Common myeloid progenitor, CD34-positive (primary cell): ENCODE data around the gene ITM2C.
A peak's percentile ranks its signal among the peaks of the same experiment; 100 is the strongest.

Source experiments
- CTCF ChIA-PET: fragments of 350-600 bp; sonication (Branson Sonifier 250); formaldehyde crosslinking; loops from one replicate; lab custom pipeline; 2021; ENCODE audit warnings: antibody characterized with exemption; lab: Charles Lee
- POLR2A ChIA-PET: fragments of 350-600 bp; sonication (Branson Sonifier 250); formaldehyde crosslinking; loops from one replicate; lab custom pipeline; 2021; ENCODE audit warnings: antibody characterized with exemption; lab: Charles Lee
- DNase-seq, 3 donors: peaks; one replicate each; pipeline versions ENCODE4 v3.0.0 to v3.0.0-alpha.2; 2013
- H3K27ac ChIP-seq, 2 experiments: 1 replicate in 1 of 2; 2 replicates in 1 of 2; pipeline ENCODE4 v1.7.0; 2013; ENCODE audit warnings: inconsistent platforms in 2 of 2, low read length in 2 of 2, mild to moderate bottlenecking in 2 of 2, low read depth in 1 of 2, moderate library complexity in 1 of 2; ENCODE audit not compliant: severe bottlenecking in 2 of 2, insufficient read depth in 1 of 2, poor library complexity in 1 of 2
- H3K27me3 ChIP-seq, 5 experiments: replicated peaks in 2 of 5; 1 replicate in 3 of 5; 2 replicates in 2 of 5; pipeline versions ENCODE4 v1.6.1 to v1.7.0; 2013; ENCODE audit warnings: low read length in 4 of 5, mild to moderate bottlenecking in 2 of 5, moderate library complexity in 2 of 5, inconsistent platforms in 1 of 5; ENCODE audit not compliant: insufficient read depth in 5 of 5, control insufficient read depth in 4 of 5
- H3K36me3 ChIP-seq, 4 experiments: 1 replicate in 2 of 4; 2 replicates in 2 of 4; pipeline versions ENCODE4 v1.6.1 to v1.7.0; 2013; ENCODE audit warnings: low read length in 3 of 4, control low read depth in 1 of 4, mild to moderate bottlenecking in 1 of 4; ENCODE audit not compliant: control insufficient read depth in 4 of 4, insufficient read depth in 4 of 4
- H3K4me1 ChIP-seq, 4 experiments: 1 replicate in 3 of 4; 2 replicates in 1 of 4; pipeline versions ENCODE4 v1.6.1 to v1.7.1; 2013; ENCODE audit warnings: low read length in 3 of 4, mild to moderate bottlenecking in 3 of 4, control low read depth in 1 of 4, inconsistent platforms in 1 of 4, moderate library complexity in 1 of 4; ENCODE audit not compliant: control insufficient read depth in 4 of 4, insufficient read depth in 4 of 4; ENCODE audit errors: control extremely low read depth in 1 of 4
- H3K4me3 ChIP-seq, 7 experiments: 1 replicate in 4 of 7; 2 replicates in 3 of 7; pipeline versions ENCODE4 v1.5.1 to v1.7.0; 2013; ENCODE audit warnings: mild to moderate bottlenecking in 7 of 7, low read length in 6 of 7, moderate library complexity in 6 of 7, inconsistent platforms in 2 of 7, low read depth in 2 of 7, control low read depth in 1 of 7; ENCODE audit not compliant: insufficient read depth in 4 of 7, control insufficient read depth in 1 of 7; ENCODE audit errors: extremely low read depth in 1 of 7
- H3K9me3 ChIP-seq, 5 experiments: 1 replicate in 4 of 5; 2 replicates in 1 of 5; pipeline versions ENCODE4 v1.6.1 to v1.7.1; 2013; ENCODE audit warnings: low read length in 4 of 5, mild to moderate bottlenecking in 2 of 5, inconsistent platforms in 1 of 5, low read depth in 1 of 5, moderate library complexity in 1 of 5; ENCODE audit not compliant: control insufficient read depth in 4 of 5, insufficient read depth in 2 of 5; ENCODE audit errors: control extremely low read depth in 1 of 5
- WGBS: methylation state at CpG from one replicate; pipeline ENCODE4 v1.1.5; 2013; ENCODE audit not compliant: insufficient coverage; 5-methylcytosine and 5-hydroxymethylcytosine counted together

ITM2C gene

DNA sequence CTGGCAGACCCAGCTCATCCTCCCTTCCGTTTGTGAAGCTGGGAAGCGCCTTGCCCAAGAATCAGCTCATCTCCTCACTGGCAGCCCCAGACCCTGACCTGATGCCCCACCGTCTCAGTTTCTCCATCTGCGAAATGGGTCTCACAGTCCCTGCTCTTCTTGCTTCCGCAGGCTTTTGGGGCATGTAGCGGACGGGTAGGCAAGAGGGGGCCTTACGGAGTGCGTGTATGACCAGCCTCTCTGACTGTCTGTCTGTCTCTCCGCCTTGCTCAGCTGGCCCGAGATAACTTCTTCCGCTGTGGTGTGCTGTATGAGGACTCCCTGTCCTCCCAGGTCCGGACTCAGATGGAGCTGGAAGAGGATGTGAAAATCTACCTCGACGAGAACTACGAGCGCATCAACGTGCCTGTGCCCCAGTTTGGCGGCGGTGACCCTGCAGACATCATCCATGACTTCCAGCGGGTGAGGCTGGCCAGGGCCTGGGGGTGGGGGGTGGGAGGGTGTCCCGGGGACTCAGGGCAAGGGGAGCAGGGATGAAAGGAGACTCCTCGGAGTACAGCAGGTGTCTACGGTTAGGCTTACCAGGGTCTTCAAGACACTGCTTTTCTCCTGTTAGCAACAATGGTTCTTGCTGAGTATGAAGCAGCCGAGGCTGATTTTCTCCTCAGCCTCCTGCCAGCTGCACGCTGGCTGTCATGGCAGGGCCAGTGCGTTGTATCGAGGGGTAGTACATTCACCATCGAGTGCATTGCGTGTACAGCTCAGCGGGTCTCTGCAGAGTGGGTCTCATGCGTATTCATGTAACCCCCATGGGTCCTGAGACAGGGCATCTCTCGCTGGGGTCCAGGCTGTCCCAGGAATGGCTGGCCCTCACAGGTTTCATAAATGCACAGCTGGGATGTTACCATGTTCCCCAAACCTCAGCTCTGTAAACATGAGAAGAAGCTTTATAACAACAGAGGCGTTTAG lies 10.9 kb downstream of the ITM2C start:
- Histone ChIP-seq H3K27ac (peak overlapping the region; percentile 15 to 41), H3K4me3 (no peak overlapping the region), H3K4me1 (peaks cover 7 to 92% (median 78%) of the 10 kb centered on the region in 4 experiments), H3K27me3 (no peaks in the 10 kb centered on the region), H3K36me3 (peaks cover 0 to 58% (median 37%) of the 10 kb centered on the region in 4 experiments), H3K9me3 (no peaks in the 10 kb centered on the region)
- DNase-seq = no peak
- 96% methylated on average over 34 of the region's 34 CpGs for WGBS
- CTCF ChIA-PET = interaction anchor here (0.6 to 5.2 kb wide), 3 partner anchors 9 to 28 kb away, joined by 3 to 50 read pairs (median 4); partner anchors contain the start of gene ITM2C
- POLR2A ChIA-PET = no interaction called here

DNA sequence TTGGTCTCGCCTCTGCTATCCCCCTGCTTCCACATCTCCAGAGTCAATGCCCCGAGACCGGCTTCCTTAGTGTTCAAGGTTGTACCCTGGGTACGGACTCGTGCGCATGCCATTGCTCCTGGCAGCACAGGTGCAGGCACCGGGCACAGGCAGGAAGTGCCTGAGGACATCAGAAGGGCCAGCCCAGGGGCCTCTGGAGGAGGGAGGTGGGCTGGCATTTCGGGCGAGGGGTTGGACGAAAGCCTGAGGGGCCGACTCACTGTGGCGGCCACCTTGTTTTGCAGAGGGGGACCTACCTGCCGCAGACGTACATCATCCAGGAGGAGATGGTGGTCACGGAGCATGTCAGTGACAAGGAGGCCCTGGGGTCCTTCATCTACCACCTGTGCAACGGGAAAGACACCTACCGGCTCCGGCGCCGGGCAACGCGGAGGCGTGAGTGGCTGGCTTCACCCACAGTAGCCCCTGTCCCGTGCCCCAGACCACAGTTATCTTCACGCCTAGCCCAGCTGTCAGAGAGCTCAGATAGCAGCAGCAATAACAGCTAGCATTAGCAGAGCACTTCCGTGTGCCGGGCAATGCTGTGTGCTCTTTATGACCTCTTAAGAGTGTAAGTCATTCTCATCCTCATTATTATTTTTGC lies 12.5 kb downstream of the ITM2C start:
- Histone ChIP-seq H3K4me1 (peaks cover 7 to 76% (median 64%) of the 10 kb centered on the region in 4 experiments), H3K27ac (peak overlapping the region; percentile 75 to 84), H3K4me3 (peak overlapping the region in 3 of 7 experiments; percentile 6 to 49 (median 36)), H3K36me3 (peaks cover 0 to 61% (median 36%) of the 10 kb centered on the region in 4 experiments), H3K9me3 (no peaks in the 10 kb centered on the region), H3K27me3 (no peaks in the 10 kb centered on the region)
- no peak for DNase-seq
- 76% methylated on average over 24 of the region's 27 CpGs for WGBS
- CTCF ChIA-PET = interaction anchor here (0.7 to 5.2 kb wide), 9 partner anchors 11 to 53 kb away, joined by 3 to 50 read pairs (median 6); partner anchors contain the start of gene ITM2C
- POLR2A ChIA-PET = interaction anchor here (1.2 to 2.1 kb wide), 2 partner anchors 10 to 12 kb away, joined by 3 to 8 read pairs; partner anchors contain the start of gene ITM2C

DNA sequence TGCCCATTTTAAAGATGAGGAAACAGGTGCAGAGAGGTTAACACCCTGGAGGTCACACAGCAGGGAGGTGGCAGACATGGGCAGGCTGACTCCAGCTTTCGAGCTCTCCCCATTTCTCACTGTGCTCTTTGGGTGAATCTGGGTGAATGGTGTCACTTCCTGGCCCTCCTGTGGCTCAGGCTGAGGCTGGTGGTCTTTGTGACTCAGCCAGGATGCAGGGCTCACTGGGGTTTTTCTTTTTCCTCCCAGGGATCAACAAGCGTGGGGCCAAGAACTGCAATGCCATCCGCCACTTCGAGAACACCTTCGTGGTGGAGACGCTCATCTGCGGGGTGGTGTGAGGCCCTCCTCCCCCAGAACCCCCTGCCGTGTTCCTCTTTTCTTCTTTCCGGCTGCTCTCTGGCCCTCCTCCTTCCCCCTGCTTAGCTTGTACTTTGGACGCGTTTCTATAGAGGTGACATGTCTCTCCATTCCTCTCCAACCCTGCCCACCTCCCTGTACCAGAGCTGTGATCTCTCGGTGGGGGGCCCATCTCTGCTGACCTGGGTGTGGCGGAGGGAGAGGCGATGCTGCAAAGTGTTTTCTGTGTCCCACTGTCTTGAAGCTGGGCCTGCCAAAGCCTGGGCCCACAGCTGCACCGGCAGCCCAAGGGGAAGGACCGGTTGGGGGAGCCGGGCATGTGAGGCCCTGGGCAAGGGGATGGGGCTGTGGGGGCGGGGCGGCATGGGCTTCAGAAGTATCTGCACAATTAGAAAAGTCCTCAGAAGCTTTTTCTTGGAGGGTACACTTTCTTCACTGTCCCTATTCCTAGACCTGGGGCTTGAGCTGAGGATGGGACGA lies 13.2 kb downstream of the ITM2C start:
- peaks cover 0 to 54% (median 34%) of the 10 kb centered on the region in 4 experiments for H3K36me3 ChIP-seq
- H3K27me3 ChIP-seq = no peaks in the 10 kb centered on the region
- H3K4me3 ChIP-seq = peak overlapping the region in 4 of 7 experiments; percentile 22 to 49 (median 42)
- WGBS = 3% methylated on average over 11 of the region's 20 CpGs
- ChIA-PET CTCF (interaction anchor here (0.6 to 5.2 kb wide), 13 partner anchors 8 to 54 kb away, joined by 3 to 50 read pairs (median 5); partner anchors contain the start of gene ITM2C), POLR2A (interaction anchor here (0.6 to 2.1 kb wide), 5 partner anchors 10 to 302 kb away, joined by 3 to 8 read pairs (median 3); partner anchors contain the start of gene ITM2C)
- peak overlapping the region; percentile 81 to 84 for H3K27ac ChIP-seq
- H3K9me3 ChIP-seq = no peaks in the 10 kb centered on the region
- peak; percentile 89 to 99 (median 99) for DNase-seq
- H3K4me1 ChIP-seq = peaks cover 7 to 68% (median 58%) of the 10 kb centered on the region in 4 experiments

DNA sequence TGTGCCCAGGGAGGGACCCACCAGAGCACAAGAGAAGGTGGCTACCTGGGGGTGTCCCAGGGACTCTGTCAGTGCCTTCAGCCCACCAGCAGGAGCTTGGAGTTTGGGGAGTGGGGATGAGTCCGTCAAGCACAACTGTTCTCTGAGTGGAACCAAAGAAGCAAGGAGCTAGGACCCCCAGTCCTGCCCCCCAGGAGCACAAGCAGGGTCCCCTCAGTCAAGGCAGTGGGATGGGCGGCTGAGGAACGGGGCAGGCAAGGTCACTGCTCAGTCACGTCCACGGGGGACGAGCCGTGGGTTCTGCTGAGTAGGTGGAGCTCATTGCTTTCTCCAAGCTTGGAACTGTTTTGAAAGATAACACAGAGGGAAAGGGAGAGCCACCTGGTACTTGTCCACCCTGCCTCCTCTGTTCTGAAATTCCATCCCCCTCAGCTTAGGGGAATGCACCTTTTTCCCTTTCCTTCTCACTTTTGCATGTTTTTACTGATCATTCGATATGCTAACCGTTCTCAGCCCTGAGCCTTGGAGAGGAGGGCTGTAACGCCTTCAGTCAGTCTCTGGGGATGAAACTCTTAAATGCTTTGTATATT lies 14.0 kb downstream of the ITM2C start:
- ChIA-PET POLR2A (interaction anchor here (0.6 to 2.1 kb wide), 4 partner anchors 11 to 301 kb away, joined by 3 to 8 read pairs (median 4); no protein-coding TSS in a partner anchor), CTCF (interaction anchor here (0.7 to 5.2 kb wide), 11 partner anchors 9 to 54 kb away, joined by 3 to 50 read pairs (median 6); partner anchors contain the start of gene ITM2C)
- peaks cover 7 to 62% (median 54%) of the 10 kb centered on the region in 4 experiments for H3K4me1 ChIP-seq
- peaks cover 0 to 52% (median 33%) of the 10 kb centered on the region in 4 experiments for H3K36me3 ChIP-seq
- no peaks in the 10 kb centered on the region for H3K9me3 ChIP-seq
- 46% methylated on average over 7 of the region's 10 CpGs for WGBS
- no peak for DNase-seq
- H3K27ac ChIP-seq = peak overlapping the region; percentile 81 to 84
- H3K4me3 ChIP-seq = peak overlapping the region in 3 of 7 experiments; percentile 22 to 49 (median 48)
- no peaks in the 10 kb centered on the region for H3K27me3 ChIP-seq

DNA sequence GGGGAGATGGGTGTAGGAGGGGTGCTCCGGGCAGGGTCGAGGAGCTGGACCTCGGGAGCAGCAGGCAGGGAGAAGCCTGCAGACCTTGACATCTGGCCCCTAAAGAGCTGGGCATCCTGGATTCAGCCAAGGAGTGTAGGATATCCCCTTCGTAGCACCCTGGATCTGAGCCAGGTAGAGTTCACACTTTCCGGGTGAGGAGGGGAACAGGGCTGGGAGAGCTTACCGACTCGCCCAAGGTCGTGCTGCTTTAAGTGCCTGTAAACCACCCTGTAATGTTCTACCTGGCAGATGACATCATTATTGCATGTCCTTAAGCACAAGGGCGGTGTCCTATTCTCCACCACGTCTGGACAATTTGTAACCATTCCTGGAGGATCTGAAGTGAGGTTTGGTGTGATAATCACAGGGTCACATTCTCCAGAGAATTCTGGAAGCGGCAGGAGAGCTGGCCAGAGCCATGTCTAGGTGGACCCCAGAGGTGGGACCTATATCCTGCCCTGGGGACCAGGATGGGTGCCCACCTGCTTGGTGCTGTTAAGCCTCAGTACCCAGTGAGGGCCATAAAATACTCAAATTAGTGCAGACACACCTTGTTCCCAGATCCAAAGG lies 14.6 kb downstream of the ITM2C start:
- no peak for DNase-seq
- Histone ChIP-seq H3K4me3 (no peak overlapping the region), H3K27me3 (no peaks in the 10 kb centered on the region), H3K9me3 (no peaks in the 10 kb centered on the region), H3K27ac (peak overlapping the region; percentile 81 to 84), H3K4me1 (peaks cover 7 to 55% (median 49%) of the 10 kb centered on the region in 4 experiments), H3K36me3 (peaks cover 0 to 47% (median 27%) of the 10 kb centered on the region in 4 experiments)
- WGBS = 72% methylated on average over 11 of the region's 11 CpGs
- ChIA-PET CTCF (interaction anchor here (1.0 to 5.2 kb wide), 7 partner anchors 9 to 55 kb away, joined by 3 to 50 read pairs (median 7); partner anchors contain the start of gene ITM2C), POLR2A (interaction anchor here (2.1 kb wide), 1 partner anchor 12 kb away, joined by 8 read pairs; no protein-coding TSS in a partner anchor)
